Keratinocyte (primary cell): ENCODE results near the gene HNRNPL. TPM values are rescaled to one million over a fixed set of nuclear protein-coding genes. Genes with fewer than 3 reads are reported as not detected.
"Not testable (repeated sequence)": the region's sequence is repeated elsewhere in the genome, so short reads cannot be mapped to it uniquely, and the experiment has no call there.

Experiments used
- DNase-seq: peaks from one replicate; pipeline ENCODE4 v3.0.0-alpha.2; 2011; ENCODE audit warnings: low read depth, missing footprints, low spot score
- FAIRE-seq: peaks from 2 replicates; lab custom pipeline; 2011; peaks lifted over from hg19 to GRCh38; lab: Jason Lieb, UNC
- H2AFZ ChIP-seq: 2 replicates; pipeline ENCODE4 v1.6.0; 2012; ENCODE audit warnings: low read length, control low read depth, inconsistent platforms; ENCODE audit not compliant: control insufficient read depth
- H3K27ac ChIP-seq: 2 replicates; pipeline ENCODE4 v1.5.1; 2011; ENCODE audit warnings: low read length; ENCODE audit not compliant: control insufficient read depth, insufficient read depth
- H3K27me3 ChIP-seq: 3 replicates; pipeline ENCODE4 v1.6.0; 2011; ENCODE audit warnings: low read length; ENCODE audit not compliant: control insufficient read depth, insufficient read depth; ENCODE audit errors: extremely low read depth
- H3K36me3 ChIP-seq, 2 experiments: 2 replicates in 1 of 2; 3 replicates in 1 of 2; pipeline ENCODE4 v1.5.1; 2011; ENCODE audit warnings: low read length in 2 of 2, mild to moderate bottlenecking in 1 of 2; ENCODE audit not compliant: control insufficient read depth in 2 of 2, insufficient read depth in 2 of 2; ENCODE audit errors: extremely low read depth in 1 of 2
- H3K4me1 ChIP-seq: 3 replicates; pipeline ENCODE4 v1.5.1; 2011; ENCODE audit warnings: low read length; ENCODE audit not compliant: control insufficient read depth, insufficient read depth; ENCODE audit errors: extremely low read depth
- H3K4me2 ChIP-seq: 3 replicates; pipeline ENCODE4 v1.6.0; 2011; ENCODE audit warnings: low read depth, low read length; ENCODE audit not compliant: control insufficient read depth, insufficient read depth; ENCODE audit errors: extremely low read depth
- H3K4me3 ChIP-seq, 3 experiments: fragments of 200-600 bp in 1 of 3; sonication (generic) in 1 of 3; 2 replicates in 2 of 3; 3 replicates in 1 of 3; pipeline ENCODE4 v1.5.1; 2011 to 2016; ENCODE audit warnings: low read length in 3 of 3, mild to moderate bottlenecking in 3 of 3, control low read depth in 2 of 3, inconsistent platforms in 1 of 3, low read depth in 1 of 3, mixed read lengths in 1 of 3, mixed run types in 1 of 3, moderate library complexity in 1 of 3; ENCODE audit not compliant: control insufficient read depth in 2 of 3, insufficient read depth in 2 of 3; ENCODE audit errors: extremely low read depth in 1 of 3
- H3K79me2 ChIP-seq: 2 replicates; pipeline ENCODE4 v1.6.0; 2012; ENCODE audit warnings: low read length; ENCODE audit not compliant: control insufficient read depth, insufficient read depth
- H3K9ac ChIP-seq: 3 replicates; pipeline ENCODE4 v1.6.0; 2011; ENCODE audit warnings: low read length; ENCODE audit not compliant: control insufficient read depth, insufficient read depth; ENCODE audit errors: extremely low read depth
- H3K9me1 ChIP-seq: 3 replicates; pipeline ENCODE4 v1.6.0; 2011; ENCODE audit warnings: low read length; ENCODE audit not compliant: control insufficient read depth, insufficient read depth; ENCODE audit errors: extremely low read depth
- H3K9me3 ChIP-seq: 2 replicates; pipeline ENCODE4 v1.5.1; 2012; ENCODE audit warnings: low read depth, low read length; ENCODE audit not compliant: control insufficient read depth
- H4K20me1 ChIP-seq: 3 replicates; pipeline ENCODE4 v1.6.0; 2011; ENCODE audit warnings: low read length; ENCODE audit not compliant: control insufficient read depth, insufficient read depth; ENCODE audit errors: extremely low read depth
- CTCF ChIP-seq, 3 experiments: IDR thresholded peaks in 1 of 3; conservative IDR thresholded peaks in 1 of 3; optimal IDR thresholded peaks in 1 of 3; 2 replicates in 2 of 3; 3 replicates in 1 of 3; pipeline versions ENCODE3 to v1.5.1; 2011; ENCODE audit warnings: low read length in 3 of 3, mild to moderate bottlenecking in 3 of 3, moderate library complexity in 2 of 3, control low read depth in 1 of 3, inconsistent platforms in 1 of 3; ENCODE audit not compliant: insufficient read depth in 2 of 3; ENCODE audit errors: extremely low read depth in 1 of 3
- EZH2 ChIP-seq: IDR thresholded peaks from one replicate; pipeline ENCODE4 v1.6.1; 2012; ENCODE audit warnings: inconsistent platforms, mild to moderate bottlenecking, low read length, moderate library complexity
- dilution Hi-C: fragments of 300-500 bp; cut with MboI; formaldehyde crosslinking; loops from one replicate; pipeline ENCODE4 v1.7.0; 2020; ENCODE audit warnings: low sequenced_read_pairs; ENCODE audit not compliant: extremely low pct_ligation_motif_present
- polyA plus RNA-seq, 5 experiments: library from polyadenylated mRNA; depleted of rRNA in 3 of 5; stranded (reverse) in 3 of 5; stranded (forward) in 1 of 5; unstranded in 1 of 5; fragments of >200 nt; gene quantifications; 1 replicate in 1 of 5; 2 replicates in 3 of 5; 3 replicates in 1 of 5; pipeline versions ENCODE4 v1.2.1 to v1.2.3, GENCODE V29; 2011 to 2012; ENCODE audit warnings: missing spikeins in 2 of 5, low read depth in 1 of 5, low replicate concordance in 1 of 5

The HNRNPL gene
- polyA plus RNA-seq, 1 donor (not counting 4 experiments of a cell fraction or from before 2014, with no cell fraction given) = 308 TPM

DNA sequence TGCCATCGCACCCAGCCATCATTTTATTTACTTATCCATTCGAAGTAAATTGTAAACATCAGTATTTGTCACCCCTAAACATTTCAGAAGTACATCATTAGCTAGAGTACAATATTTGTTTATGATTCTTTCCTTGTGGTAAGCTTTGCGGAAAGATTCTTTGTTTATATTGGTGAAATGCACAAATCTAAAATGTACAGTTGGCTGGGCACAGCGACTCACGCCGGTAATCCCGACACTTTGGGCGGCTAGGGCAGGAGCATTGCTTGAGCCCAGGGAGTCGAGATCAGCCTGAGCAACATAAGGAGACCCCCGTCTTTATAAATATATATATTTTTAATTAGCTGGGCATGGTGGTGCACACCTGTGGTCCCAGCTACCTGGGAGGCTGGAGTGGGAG, 50.7 kb downstream of the HNRNPL start:
- no peak for FAIRE-seq
- dilution Hi-C loops = no loop called here
- Histone ChIP-seq H3K4me1 (peaks cover 8% of the 10 kb centered on the region), H3K27me3 (no peaks in the 10 kb centered on the region), H3K27ac (peak overlapping the region; percentile 80), H3K4me2 (no peak overlapping the region), H3K9me3 (no peaks in the 10 kb centered on the region), H3K9ac (no peak overlapping the region), H3K79me2 (no peaks in the 10 kb centered on the region), H2AFZ (no peak overlapping the region), H3K9me1 (no peaks in the 10 kb centered on the region), H3K4me3 (no peak overlapping the region), H3K36me3 (no peaks in the 10 kb centered on the region), H4K20me1 (no peaks in the 10 kb centered on the region)
- TF ChIP-seq EZH2 = no peak
- TF ChIP-seq CTCF (optimal IDR thresholded peaks at IDR 0.05 in 1 of 3, IDR thresholded peaks at IDR 0.05 in 1 of 3, conservative IDR thresholded peaks at IDR 0.05 in 1 of 3; ENCODE audit: extremely low read depth in 1 of 3, insufficient read depth in 2 of 3, low read length in 3 of 3) = no peak
- no peak for DNase-seq

- H3K9me3 ChIP-seq, H4K20me1 ChIP-seq, dilution Hi-C loops, H3K27me3 ChIP-seq, H3K36me3 ChIP-seq, H2AFZ ChIP-seq, DNase-seq, H3K79me2 ChIP-seq, H3K4me2 ChIP-seq, H3K9me1 ChIP-seq, H3K27ac ChIP-seq, FAIRE-seq, H3K4me3 ChIP-seq, H3K9ac ChIP-seq: not testable (repeated sequence)
- H3K4me1 ChIP-seq = peaks cover 21% of the 10 kb centered on the region
Measured at GRCh38 chr19:38797781-38798180, 52.0 kb downstream of the HNRNPL start.

DNA sequence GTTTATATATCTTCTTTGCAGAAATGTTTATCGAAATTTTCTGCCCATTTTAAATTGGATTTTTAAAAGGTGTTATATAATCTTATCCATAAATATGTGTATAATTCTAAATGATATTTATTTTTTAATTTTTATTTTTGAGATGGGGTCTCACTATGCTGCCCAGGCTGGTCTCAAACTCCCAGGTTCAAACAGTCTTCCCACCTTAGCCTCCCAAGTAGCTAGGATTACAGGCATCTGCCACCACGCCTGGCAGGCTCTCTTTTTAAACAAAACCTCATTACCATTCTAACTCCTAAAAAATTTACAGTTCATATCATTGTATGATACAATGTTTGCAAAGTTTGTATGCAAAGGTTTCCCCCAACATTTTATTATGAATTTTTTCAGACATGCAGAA, 53.6 kb downstream of the HNRNPL start:
- no peak for FAIRE-seq
- Histone ChIP-seq H3K9me1 (no peaks in the 10 kb centered on the region), H3K9ac (no peak overlapping the region), H3K27me3 (no peaks in the 10 kb centered on the region), H3K27ac (no peak overlapping the region), H3K4me1 (peaks cover 27% of the 10 kb centered on the region), H3K4me2 (no peak overlapping the region), H2AFZ (no peak overlapping the region), H3K79me2 (no peaks in the 10 kb centered on the region), H3K4me3 (no peak overlapping the region), H4K20me1 (no peaks in the 10 kb centered on the region), H3K9me3 (no peaks in the 10 kb centered on the region), H3K36me3 (no peaks in the 10 kb centered on the region)
- DNase-seq = no peak
- dilution Hi-C loops = no loop called here
- no peak for TF ChIP-seq EZH2
- no peak for TF ChIP-seq CTCF (optimal IDR thresholded peaks at IDR 0.05 in 1 of 3, IDR thresholded peaks at IDR 0.05 in 1 of 3, conservative IDR thresholded peaks at IDR 0.05 in 1 of 3; ENCODE audit: extremely low read depth in 1 of 3, insufficient read depth in 2 of 3, low read length in 3 of 3)
